K562 (cell line): ENCODE results near the gene TFB2M. TPM values are rescaled to one million over a fixed set of nuclear protein-coding genes. Genes with fewer than 3 reads are reported as not detected.

Experiments used
- ARID1B ChIP-seq: fragments of 450-650 bp; IDR thresholded peaks from 2 replicates; pipeline ENCODE4 v1.6.1; 2016; ENCODE audit warnings: antibody characterized with exemption, mild to moderate bottlenecking, inconsistent platforms
- DNMT1 ChIP-seq: fragments of 450-650 bp; IDR thresholded peaks from 2 replicates; pipeline ENCODE4 v1.6.1; 2016; ENCODE audit warnings: antibody characterized with exemption, mild to moderate bottlenecking
- ETV5 ChIP-seq: sonication (generic); formaldehyde crosslinking; IDR thresholded peaks from 2 replicates; pipeline ENCODE4 v1.4.0; 2020; ENCODE audit warnings: low read depth, mild to moderate bottlenecking, missing genetic modification reagents
- FOXA3 ChIP-seq, 2 experiments: fragments of 450-650 bp in 1 of 2; sonication (generic) in 1 of 2; formaldehyde crosslinking; IDR thresholded peaks in 1 of 2; conservative IDR thresholded peaks in 1 of 2; 2 replicates each; pipeline versions ENCODE4 v1.4.0 to v1.8.0; 2020 to 2022; ENCODE audit warnings: mild to moderate bottlenecking in 2 of 2, missing genetic modification reagents in 1 of 2
- FOXK2 ChIP-seq, 2 experiments: fragments of 450-650 bp; IDR thresholded peaks in 1 of 2; conservative IDR thresholded peaks in 1 of 2; 2 replicates each; pipeline ENCODE4 v1.6.1; 2016; ENCODE audit warnings: low read depth in 2 of 2, mild to moderate bottlenecking in 1 of 2
- HDAC1 ChIP-seq, 2 experiments: fragments of 450-650 bp; IDR thresholded peaks; 2 replicates each; pipeline ENCODE4 v1.6.1; 2016 to 2017; ENCODE audit warnings: inconsistent platforms in 1 of 2, mild to moderate bottlenecking in 1 of 2, moderate library complexity in 1 of 2
- MTA2 ChIP-seq: fragments of 450-650 bp; IDR thresholded peaks from 2 replicates; pipeline ENCODE4 v1.6.1; 2016; ENCODE audit warnings: low read depth
- RAD51 ChIP-seq: fragments of 450-650 bp; IDR thresholded peaks from 2 replicates; pipeline ENCODE4 v1.7.1; 2016; ENCODE audit warnings: low read depth, mild to moderate bottlenecking, borderline replicate concordance
- SMARCA5 ChIP-seq: fragments of 450-650 bp; IDR thresholded peaks from 2 replicates; pipeline ENCODE4 v1.6.1; 2016
- TAF7 ChIP-seq: fragments of 450-650 bp; IDR thresholded peaks from 2 replicates; pipeline ENCODE4 v1.6.1; 2016; ENCODE audit warnings: missing genetic modification characterization, missing compliant biosample characterization
- THRAP3 ChIP-seq: fragments of 450-650 bp; IDR thresholded peaks from 2 replicates; pipeline ENCODE4 v1.6.1; 2016; ENCODE audit warnings: mild to moderate bottlenecking, inconsistent platforms, borderline replicate concordance
- ZNF766 ChIP-seq: fragments of 200-800 bp; sonication (Bioruptor generic); conservative IDR thresholded peaks from 2 replicates; pipeline ENCODE4 v1.6.1; 2016; ENCODE audit warnings: missing genetic modification characterization, missing compliant biosample characterization
- ZSCAN29 ChIP-seq: fragments of 450-650 bp; IDR thresholded peaks from 2 replicates; pipeline ENCODE4 v1.6.1; 2017
- polyA plus RNA-seq, 8 experiments: library from polyadenylated mRNA; depleted of rRNA in 4 of 8; stranded (reverse) in 5 of 8; unstranded in 3 of 8; fragments of >200 nt; fragmentation: Nextera tagmentation in 2 of 8; fragmentation: Illumina TruSeq in 1 of 8; extraction: Ambion mirVana in 2 of 8; extraction: Trizol in 1 of 8; gene quantifications; 2 replicates each; pipeline versions ENCODE4 v1.2.1 to v1.2.3, GENCODE V29; 2011 to 2014; ENCODE audit warnings: inconsistent platforms in 1 of 8, missing spikeins in 1 of 8
- total RNA-seq, 7 experiments: library from RNA; depleted of rRNA in 6 of 7; stranded (reverse); fragments of >200 nt in 6 of 7; fragmentation: Illumina TruSeq in 2 of 7; extraction: Trizol in 2 of 7; gene quantifications; 2 replicates each; pipeline versions ENCODE4 v1.2.1 to v1.2.3, GENCODE V29; 2011 to 2021; ENCODE audit warnings: low replicate concordance in 1 of 7

Gene TFB2M
- total and polyA plus RNA-seq, 9 of the 15 experiments (the other 6 are each of a cell fraction or from before 2014, with no cell fraction given): 55.1 to 162 (median 70.6) TPM

DNA sequence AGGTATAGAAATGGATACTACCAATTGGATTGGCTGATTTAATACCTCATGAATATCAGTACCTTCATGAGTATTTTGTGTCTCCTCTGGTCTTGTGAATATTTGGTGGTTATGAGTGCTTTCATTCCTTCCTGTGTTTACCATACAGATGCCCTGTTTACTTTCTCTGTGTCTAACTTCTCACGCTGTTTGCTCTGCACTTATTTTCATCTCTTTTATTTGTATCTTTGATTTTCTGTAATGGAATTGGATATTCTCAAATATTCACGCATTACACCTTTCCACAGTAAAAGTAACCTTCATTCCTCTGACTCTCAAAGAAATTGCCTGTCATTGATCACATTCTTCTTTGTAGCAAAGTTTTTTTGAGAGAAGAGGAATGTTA is 17.0 kb upstream of the TFB2M start (continued):
- TF ChIP-seq FOXA3 (CRISPR knock-in tag; conservative IDR thresholded peaks at IDR 0.05 in 1 of 2, IDR thresholded peaks at IDR 0.05 in 1 of 2) (peak in 1 of 2 experiments; percentile 51; a peak in 2 of 4 replicates), MTA2 (no peak), ZSCAN29 (peak; percentile 37; the same call in 1 of the 2 replicates), TAF7 (tag) (no peak), FOXK2 (conservative IDR thresholded peaks at IDR 0.05 in 1 of 2, IDR thresholded peaks at IDR 0.05 in 1 of 2; ENCODE audit: low read depth in 2 of 2) (peak; percentile 68 to 70), THRAP3 (0 out of 2 replicates have a peak, but pooled peaks have one; percentile 41), ZNF766 (CRISPR knock-in tag) (0 out of 2 replicates have a peak, but pooled peaks have one; percentile 14), SMARCA5 (0 out of 2 replicates have a peak, but pooled peaks have one; percentile 1), RAD51 (0 out of 2 replicates have a peak, but pooled peaks have one; percentile 9), ARID1B (no peak), HDAC1 (IDR thresholded peaks at IDR 0.05) (peak in 1 of 2 experiments; percentile 25; a peak in 1 of 4 replicates), ETV5 (CRISPR knock-in tag) (0 out of 2 replicates have a peak, but pooled peaks have one; percentile 10), DNMT1 (0 out of 2 replicates have a peak, but pooled peaks have one; percentile 25)
